ENCODE results near the gene KDR.

KDR gene

DNA sequence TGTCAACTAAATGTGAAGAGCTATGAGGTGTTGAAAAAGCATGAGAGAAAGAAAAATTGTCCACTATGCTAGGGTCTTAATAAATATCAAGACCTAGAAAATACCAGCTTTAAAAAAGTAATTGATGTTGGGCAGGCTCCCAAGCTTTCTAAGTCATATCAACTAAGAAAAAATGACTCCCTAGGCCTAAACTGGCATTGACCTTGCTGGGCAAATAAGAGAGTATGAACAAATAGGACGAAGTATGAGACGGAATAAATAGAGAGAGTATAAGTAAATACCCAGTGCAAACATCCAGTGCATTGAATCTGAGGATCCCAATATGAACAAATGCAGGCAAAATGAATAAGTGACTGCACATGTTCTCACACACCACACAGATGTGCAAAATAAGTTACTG is 3.2 kb downstream of the KDR start:
- no peak for DNase-seq

DNA sequence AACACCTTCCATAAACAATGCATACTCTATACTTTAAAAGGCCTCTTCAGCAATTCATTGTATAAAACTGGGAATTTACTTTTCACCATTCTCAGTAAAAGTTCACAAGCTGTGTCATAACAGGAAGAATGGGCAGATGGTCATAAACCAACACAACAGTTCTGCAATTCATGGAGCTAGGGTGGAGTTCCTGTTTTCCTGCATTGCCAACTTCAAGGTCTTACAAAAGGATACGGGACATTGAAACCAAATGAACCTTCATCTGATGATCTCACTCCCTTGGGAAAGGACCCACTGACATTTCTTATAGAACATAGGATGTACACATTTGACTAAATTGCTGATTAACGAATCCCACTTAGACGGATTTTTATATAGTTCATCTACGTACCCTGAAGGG is 4.1 kb downstream of the KDR start:
- DNase-seq, result no peak

- DNase-seq, result no peak
Measured at GRCh38 chr4:55118397-55118796, 7.0 kb downstream of the KDR start.

GRCh38 chr4:55117511-55117910 is 7.9 kb downstream of the KDR start:
- DNase-seq, result no peak

DNA sequence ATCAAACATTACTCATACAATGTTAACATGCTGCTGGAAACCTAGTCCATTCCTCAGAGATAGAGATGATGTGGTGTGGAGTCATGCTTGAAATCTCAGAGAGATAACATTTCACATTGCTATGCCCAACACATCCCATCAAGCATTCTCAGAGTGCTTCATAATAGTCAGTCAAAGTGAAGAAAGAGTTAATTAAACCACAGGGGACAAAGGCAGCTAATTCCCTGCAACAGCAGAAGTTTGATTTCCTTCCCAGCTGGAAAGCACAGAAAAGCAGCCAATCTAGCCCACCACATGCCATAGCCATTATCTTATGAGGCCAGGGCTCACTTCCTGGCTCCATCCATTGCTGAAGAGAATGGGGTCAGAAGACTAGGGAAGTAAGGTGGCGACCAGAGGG is 8.9 kb downstream of the KDR start:
- no peak for DNase-seq

GRCh38 chr4:55111601-55112000 is 13.8 kb downstream of the KDR start:
- no peak for DNase-seq

GRCh38 chr4:55110131-55110530 is 15.3 kb downstream of the KDR start:
- DNase-seq, result no peak

DNA sequence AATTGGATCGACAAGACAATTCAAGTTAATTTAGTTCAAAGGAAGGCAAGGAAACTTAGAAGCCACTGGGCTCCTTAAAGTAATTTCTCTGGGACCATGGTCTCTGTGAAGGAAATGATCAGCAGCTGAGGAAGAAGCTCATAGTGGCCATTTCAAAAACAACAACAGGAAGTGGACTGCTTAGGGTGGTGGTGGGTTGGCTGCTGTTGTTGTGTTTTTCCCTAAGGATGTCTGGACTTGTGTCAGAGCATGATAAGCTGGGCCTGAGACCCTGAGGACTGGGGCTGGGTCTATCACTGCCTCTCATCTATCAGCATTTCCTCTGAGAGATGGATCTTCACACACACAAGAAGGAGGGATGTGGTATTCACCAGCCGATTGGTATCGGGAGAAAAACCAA is 18.3 kb downstream of the KDR start:
- DNase-seq, result no peak

DNA sequence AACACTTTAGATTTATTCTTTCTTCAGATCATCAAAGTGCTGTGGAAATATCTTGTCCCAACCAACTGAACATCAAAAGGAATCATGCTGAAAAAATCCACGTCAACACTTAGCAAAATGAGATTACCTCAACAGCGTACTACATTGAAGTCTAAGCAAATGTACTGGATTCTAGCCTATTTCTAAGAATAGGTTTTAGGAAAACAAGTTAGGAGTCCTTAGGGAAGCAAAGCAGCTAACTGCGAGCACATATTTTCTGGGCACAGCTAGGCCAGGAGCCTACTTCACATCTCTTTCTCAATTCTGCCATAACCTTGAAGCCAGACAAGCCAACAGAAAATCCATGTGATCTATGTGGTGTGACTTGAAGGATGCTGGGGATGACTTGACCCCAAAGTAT is 22.2 kb downstream of the KDR start:
- DNase-seq, result no peak

DNA sequence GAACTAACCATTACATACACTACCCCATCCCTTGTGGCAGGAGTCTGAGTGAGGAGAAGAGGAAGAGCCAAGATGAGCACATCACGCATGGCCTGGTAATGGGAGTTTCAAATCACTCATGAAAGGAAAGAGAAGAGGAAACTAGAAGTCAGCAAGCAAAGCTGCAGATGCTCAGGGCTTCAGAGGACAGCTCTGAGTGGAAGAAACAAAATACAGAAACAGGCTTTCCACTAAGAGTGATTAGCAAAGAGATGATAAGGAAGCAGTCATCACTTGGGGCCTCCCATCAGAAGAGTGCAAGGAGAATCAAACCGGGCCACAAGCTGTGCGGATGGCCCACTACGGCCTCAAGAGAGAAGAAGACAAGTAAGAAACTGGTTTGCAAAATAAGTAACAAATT is 25.6 kb downstream of the KDR start:
- no peak for DNase-seq

GRCh38 chr4:55098456-55099204 is 26.8 kb downstream of the KDR start:
- no peak for DNase-seq

DNA sequence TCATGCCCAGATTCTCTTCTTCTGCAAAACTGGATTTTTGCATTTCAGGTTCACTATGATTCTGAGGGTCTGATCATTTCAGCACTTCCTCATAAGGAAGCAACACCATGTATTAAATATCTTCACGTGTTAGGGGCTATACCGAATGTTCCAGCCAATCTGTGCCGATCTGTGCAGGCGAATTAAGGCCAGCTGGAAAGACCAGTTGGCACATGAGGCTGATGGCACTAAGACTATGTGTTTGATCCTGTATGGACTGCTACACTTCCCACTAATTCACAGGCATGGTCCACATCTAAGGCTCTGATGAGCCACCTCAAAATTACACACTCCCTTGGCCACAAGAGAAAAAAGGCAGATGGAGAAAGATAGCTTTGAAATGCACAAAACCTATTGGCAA is 28.8 kb downstream of the KDR start:
- DNase-seq, result no peak

- DNase-seq, result no peak
Measured at GRCh38 chr4:55096045-55096444, 29.4 kb downstream of the KDR start.

DNA sequence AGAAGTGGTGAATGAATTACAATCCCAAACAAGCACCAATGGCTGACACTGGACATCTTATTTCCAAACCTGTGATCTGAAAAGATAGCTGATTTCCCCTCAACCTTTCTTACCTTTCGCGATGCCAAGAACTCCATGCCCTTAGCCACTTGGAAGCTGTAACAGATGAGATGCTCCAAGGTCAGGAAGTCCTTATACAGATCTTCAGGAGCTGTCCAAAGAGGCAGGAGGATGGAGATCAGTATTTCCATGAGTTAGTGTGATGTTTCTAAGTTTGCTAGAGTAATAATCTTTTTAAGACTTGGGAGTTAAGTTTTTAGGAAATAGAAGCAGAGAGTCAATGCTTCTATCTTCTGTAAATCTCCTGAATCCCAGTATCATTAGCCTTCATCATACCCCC is 32.9 kb downstream of the KDR start:
- DNase-seq, result no peak

GRCh38 chr4:55089916-55090315 is 35.5 kb downstream of the KDR start:
- DNase-seq, result peak; percentile 6

GRCh38 chr4:55087913-55088260 is 37.5 kb downstream of the KDR start:
- DNase-seq, result no peak

DNA sequence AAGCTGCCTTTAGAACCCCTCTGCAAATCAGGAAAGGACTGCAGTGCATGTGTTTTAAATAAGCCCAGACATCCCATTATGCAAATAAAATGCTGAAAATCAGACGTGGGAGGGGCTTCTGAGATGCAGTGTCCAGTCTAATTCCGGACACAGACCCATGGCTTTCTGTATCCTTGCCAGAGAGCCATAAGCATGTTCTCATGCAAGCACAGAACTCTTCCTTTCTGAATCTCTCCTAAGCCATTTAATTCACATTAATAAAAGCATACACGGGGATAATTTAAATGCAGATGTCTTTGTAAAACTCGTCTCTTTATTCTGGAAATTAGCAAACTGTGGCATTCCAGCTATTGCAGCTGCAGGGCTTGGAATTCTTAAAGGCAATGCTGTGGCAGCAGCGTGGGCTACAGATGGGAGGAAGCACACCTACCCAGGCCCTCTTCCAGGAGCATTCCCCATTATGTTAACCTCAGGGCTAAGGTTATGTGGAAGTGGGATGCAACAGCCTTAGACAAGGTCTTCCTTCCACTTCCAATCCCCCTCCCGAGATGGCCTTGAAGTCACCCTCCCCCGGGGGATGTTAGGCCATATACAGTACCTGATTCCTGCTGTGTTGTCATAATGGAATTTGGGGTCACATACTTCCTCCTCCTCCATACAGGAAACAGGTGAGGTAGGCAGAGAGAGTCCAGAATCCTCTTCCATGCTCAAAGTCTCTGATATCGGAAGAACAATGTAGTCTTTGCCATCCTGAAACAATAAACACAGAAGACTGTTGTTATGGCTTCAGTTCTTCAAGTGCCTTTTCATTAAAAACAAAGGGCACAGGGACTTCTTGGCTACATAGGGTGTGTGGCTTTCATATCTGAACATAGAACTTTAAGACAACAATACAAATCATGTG is 38.1 kb downstream of the KDR start:
- DNase-seq, result peak; percentile 44

- peak; percentile 37 for DNase-seq
Measured at GRCh38 chr4:55086578-55086977, 38.8 kb downstream of the KDR start.

- no peak for DNase-seq
Measured at GRCh38 chr4:55083735-55084134, 41.7 kb downstream of the KDR start.

DNA sequence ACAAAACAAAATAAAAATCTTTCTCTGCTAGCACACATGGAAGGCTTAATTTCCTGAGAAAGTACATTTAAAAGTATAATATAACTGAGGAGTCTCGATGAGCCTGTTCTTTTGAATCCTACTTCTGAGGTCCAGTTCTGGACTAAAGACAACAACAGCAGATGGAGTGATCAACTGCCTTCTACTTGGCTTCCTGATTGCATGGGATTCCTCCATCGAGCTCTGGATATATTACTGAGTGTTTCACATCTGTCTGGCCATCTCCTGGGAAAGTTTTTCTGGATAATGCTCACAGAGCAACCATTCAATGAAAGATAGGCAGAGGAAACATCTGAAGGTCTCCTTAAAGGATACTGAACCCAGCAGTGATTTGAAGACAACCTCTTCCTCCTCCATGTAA is 42.6 kb downstream of the KDR start:
- no peak for DNase-seq

DNA sequence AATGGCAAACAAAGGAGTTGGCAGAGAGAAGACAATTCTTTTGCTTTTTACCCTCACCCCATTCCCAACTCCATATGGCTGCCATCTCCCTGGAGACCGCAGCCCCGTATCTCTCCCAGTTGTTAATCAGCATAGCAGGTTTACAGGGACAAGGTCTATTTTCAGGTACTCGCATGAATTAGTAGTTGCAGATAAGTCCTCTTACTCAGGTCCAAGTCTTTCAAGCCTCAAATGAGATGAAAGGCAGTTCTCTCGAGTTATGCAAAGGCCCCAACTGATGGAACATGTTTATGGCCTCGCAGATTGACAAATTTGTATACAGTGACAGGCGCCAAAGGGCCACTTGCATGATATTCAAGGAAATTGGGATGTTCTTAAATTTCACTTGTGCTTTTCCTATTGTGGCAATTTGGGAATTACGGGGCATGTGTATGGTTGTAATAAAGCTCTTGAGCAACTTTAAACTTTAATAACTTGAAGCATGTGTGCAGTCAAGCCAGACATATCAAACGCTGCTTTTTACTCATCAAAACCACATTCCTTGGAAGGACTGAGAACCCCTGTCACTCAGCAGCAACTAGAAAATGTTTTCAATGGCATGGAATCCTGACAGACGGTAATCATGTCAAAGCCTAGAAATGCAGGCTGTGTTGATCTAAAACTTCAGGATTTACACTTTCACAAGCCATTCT is 45.1 kb downstream of the KDR start:
- no peak for DNase-seq

- DNase-seq, result no peak
Measured at GRCh38 chr4:55079451-55080173, 45.8 kb downstream of the KDR start.

GRCh38 chr4:55078987-55079386 is 46.4 kb downstream of the KDR start:
- no peak for DNase-seq
